PFSK-1 (cell line): ENCODE data around the gene KIF18A.

Experiments used
- POLR2AphosphoS5 ChIP-seq: IDR thresholded peaks from 2 replicates; pipeline ENCODE4 v1.6.1; 2012; ENCODE audit warnings: low read depth, mild to moderate bottlenecking, control low read depth, low read length, moderate library complexity
- REST ChIP-seq, 2 experiments: IDR thresholded peaks; 2 replicates each; pipeline versions ENCODE4 v1.6.1 to v1.8.0; 2011 to 2012; ENCODE audit warnings: low read depth in 2 of 2, low read length in 2 of 2, control low read depth in 1 of 2, inconsistent platforms in 1 of 2, mild to moderate bottlenecking in 1 of 2, moderate library complexity in 1 of 2; ENCODE audit not compliant: insufficient read depth in 1 of 2
- SIN3A ChIP-seq: IDR thresholded peaks from 2 replicates; pipeline ENCODE4 v1.6.1; 2012; ENCODE audit warnings: mild to moderate bottlenecking, low read length, moderate library complexity, borderline replicate concordance; ENCODE audit not compliant: insufficient read depth

GRCh38 chr11:28106353-28107043, 1.5 kb downstream of the KIF18A start:
- TF ChIP-seq SIN3A = no peak
- no peak for TF ChIP-seq POLR2AphosphoS5
- TF ChIP-seq REST (IDR thresholded peaks at IDR 0.05; ENCODE audit: insufficient read depth in 1 of 2, low read depth in 2 of 2, low read length in 2 of 2) = no peak
